Karpas-422 (cell line): Measurements from ENCODE around the gene EYA2. TPM values are rescaled to one million over a fixed set of nuclear protein-coding genes. Genes with fewer than 3 reads are reported as not detected.
"Not testable (repeated sequence)": the region's sequence is repeated elsewhere in the genome, so short reads cannot be mapped to it uniquely, and the experiment has no call there.

Experiments
- DNase-seq: peaks from one replicate; pipeline ENCODE4 v3.0.0-alpha.2; 2015
- H2AFZ ChIP-seq: fragments of 200-600 bp; sonication (generic); 2 replicates; pipeline ENCODE4 v1.6.1; 2014; ENCODE audit warnings: antibody characterized with exemption, low read length, mixed read lengths
- H3K27ac ChIP-seq: fragments of 200-600 bp; sonication (generic); 2 replicates; pipeline ENCODE4 v1.5.1; 2014; ENCODE audit warnings: mild to moderate bottlenecking, low read length, moderate library complexity
- H3K27me3 ChIP-seq: fragments of 200-600 bp; sonication (generic); 2 replicates; pipeline ENCODE4 v1.6.1; 2014; ENCODE audit warnings: low read length, mixed read lengths
- H3K36me3 ChIP-seq: fragments of 200-600 bp; sonication (generic); 2 replicates; pipeline ENCODE4 v1.6.1; 2014; ENCODE audit warnings: low read length, mixed read lengths; ENCODE audit not compliant: insufficient read depth
- H3K4me1 ChIP-seq: fragments of 200-600 bp; sonication (generic); 2 replicates; pipeline ENCODE4 v1.6.1; 2014; ENCODE audit warnings: mild to moderate bottlenecking, low read length, mixed read lengths
- H3K4me2 ChIP-seq: fragments of 200-600 bp; sonication (generic); 2 replicates; pipeline ENCODE4 v1.6.1; 2014; ENCODE audit warnings: low read length, low read depth, mild to moderate bottlenecking; ENCODE audit not compliant: poor library complexity, severe bottlenecking
- H3K4me3 ChIP-seq: fragments of 200-600 bp; sonication (generic); 2 replicates; pipeline ENCODE4 v1.5.1; 2014; ENCODE audit warnings: mild to moderate bottlenecking, antibody characterized with exemption, low read length, mixed read lengths
- H3K79me2 ChIP-seq: fragments of 200-600 bp; sonication (generic); 2 replicates; pipeline ENCODE4 v1.6.1; 2014; ENCODE audit warnings: mild to moderate bottlenecking, low read length, mixed read lengths
- H3K9ac ChIP-seq: fragments of 200-600 bp; sonication (generic); 2 replicates; pipeline ENCODE4 v1.6.0; 2014; ENCODE audit warnings: low read length
- H3K9me2 ChIP-seq: fragments of 200-600 bp; sonication (generic), shearing (Covaris generic); replicated peaks from 2 replicates; pipeline ENCODE4 v1.6.0; 2014; ENCODE audit warnings: mild to moderate bottlenecking, low read length, moderate library complexity; ENCODE audit not compliant: insufficient read depth
- H3K9me3 ChIP-seq: fragments of 300-700, 200-600 bp; sonication (generic); 2 replicates; pipeline ENCODE4 v1.6.1; 2014; ENCODE audit warnings: low read length, mixed read lengths
- H4K20me1 ChIP-seq: fragments of 200-600 bp; sonication (generic); 2 replicates; pipeline ENCODE4 v1.6.1; 2014; ENCODE audit warnings: mild to moderate bottlenecking, antibody characterized with exemption, low read length, low read depth; ENCODE audit not compliant: insufficient read depth
- total RNA-seq: library from RNA; depleted of rRNA; stranded (reverse); fragments of >200 nt; shearing (Covaris generic); gene quantifications from 2 replicates; pipeline ENCODE4 v1.2.3, GENCODE V29; 2014; ENCODE audit warnings: low replicate concordance

EYA2 gene
- total RNA-seq, 1 experiment from 2014 or later, result not detected

DNA sequence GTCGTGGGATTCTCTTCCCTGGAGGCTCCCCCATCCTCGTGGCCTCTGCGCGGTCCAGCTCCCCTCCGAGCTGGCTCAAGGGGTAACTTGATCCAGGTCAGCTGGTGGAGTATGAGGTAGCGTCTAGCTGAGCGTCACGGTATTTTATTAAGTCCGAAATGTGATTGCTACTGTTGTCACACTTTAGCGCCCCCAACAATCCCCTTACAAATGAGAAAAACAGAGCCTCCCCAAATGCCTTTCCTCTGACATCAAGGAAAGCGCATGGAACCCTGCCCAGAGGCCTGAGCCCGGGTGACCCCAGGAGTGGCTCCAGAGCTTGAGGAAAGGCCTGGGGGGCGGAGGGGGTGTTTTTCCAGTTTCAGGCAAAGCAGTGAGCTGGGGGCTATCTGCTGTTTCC lies 269.5 kb downstream of the EYA2 start:
- no peak overlapping the region for H3K4me3 ChIP-seq
- no peaks in the 10 kb centered on the region for H3K27me3 ChIP-seq
- H3K27ac ChIP-seq, result no peak overlapping the region
- H3K79me2 ChIP-seq, result no peaks in the 10 kb centered on the region
- H3K9me3 ChIP-seq, result no peaks in the 10 kb centered on the region
- H3K4me1 ChIP-seq, result no peaks in the 10 kb centered on the region
- H3K4me2 ChIP-seq, result no peak overlapping the region
- H2AFZ ChIP-seq, result no peak overlapping the region
- H3K36me3 ChIP-seq, result no peaks in the 10 kb centered on the region
- no peaks in the 10 kb centered on the region for H4K20me1 ChIP-seq
- no peaks in the 10 kb centered on the region for H3K9me2 ChIP-seq
- DNase-seq, result no peak
- no peak overlapping the region for H3K9ac ChIP-seq

DNA sequence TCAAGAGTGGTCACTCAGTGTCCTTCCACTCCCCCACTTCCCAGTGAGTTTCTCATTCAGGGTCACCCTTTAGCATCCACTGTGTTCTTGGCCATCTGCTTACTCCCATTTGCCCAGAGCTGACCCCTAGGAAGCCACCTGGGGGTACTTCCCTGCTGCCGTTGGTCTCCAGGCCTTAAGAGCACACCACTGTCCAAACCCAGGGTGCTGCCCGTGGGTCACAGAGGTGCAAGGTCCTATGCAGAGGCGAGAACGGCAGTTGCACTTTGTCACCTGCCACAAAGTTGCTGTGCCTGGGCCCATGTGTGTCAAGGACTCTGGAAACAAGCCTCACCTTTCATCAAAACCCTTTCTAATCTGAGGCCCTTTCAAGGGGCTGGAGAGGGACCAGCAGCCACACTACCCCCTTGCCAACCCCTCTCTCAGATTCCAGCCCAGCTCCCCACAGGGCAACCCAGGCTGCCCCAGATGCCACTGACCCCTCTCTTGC lies 270.8 kb downstream of the EYA2 start:
- Histone ChIP-seq H3K4me2 (no peak overlapping the region), H3K79me2 (no peaks in the 10 kb centered on the region), H3K36me3 (no peaks in the 10 kb centered on the region), H3K27me3 (no peaks in the 10 kb centered on the region), H3K9me2 (no peaks in the 10 kb centered on the region), H3K4me1 (no peaks in the 10 kb centered on the region), H3K9ac (no peak overlapping the region), H3K27ac (no peak overlapping the region), H2AFZ (no peak overlapping the region), H3K9me3 (no peaks in the 10 kb centered on the region), H3K4me3 (no peak overlapping the region), H4K20me1 (no peaks in the 10 kb centered on the region)
- DNase-seq, result no peak

DNA sequence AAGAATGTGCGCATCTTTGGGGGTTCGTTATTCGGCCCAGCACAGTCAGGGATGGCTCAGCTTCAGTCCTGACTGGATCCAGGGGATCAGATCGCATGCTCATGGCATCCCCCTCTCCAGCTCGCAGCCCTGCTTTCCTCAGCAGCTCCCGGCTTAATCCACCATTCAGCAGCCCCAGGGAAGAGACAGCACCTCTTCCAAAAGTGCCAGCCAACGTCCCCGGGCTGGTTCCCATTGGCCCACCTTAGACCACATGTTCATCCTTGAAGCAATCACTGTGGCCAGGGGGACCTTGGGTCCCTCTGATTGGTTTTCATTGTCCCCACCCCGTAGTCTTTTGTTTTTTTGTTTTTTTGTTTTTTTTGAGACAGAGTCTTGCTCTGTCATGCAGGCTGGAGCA lies 273.2 kb downstream of the EYA2 start:
- Histone ChIP-seq H3K79me2 (no peaks in the 10 kb centered on the region), H3K27me3 (no peaks in the 10 kb centered on the region), H3K4me2 (no peak overlapping the region), H3K4me1 (no peaks in the 10 kb centered on the region), H3K9ac (no peak overlapping the region), H2AFZ (no peak overlapping the region), H3K36me3 (no peaks in the 10 kb centered on the region), H4K20me1 (no peaks in the 10 kb centered on the region), H3K27ac (no peak overlapping the region), H3K9me3 (no peaks in the 10 kb centered on the region), H3K9me2 (no peaks in the 10 kb centered on the region), H3K4me3 (no peak overlapping the region)
- no peak for DNase-seq

DNA sequence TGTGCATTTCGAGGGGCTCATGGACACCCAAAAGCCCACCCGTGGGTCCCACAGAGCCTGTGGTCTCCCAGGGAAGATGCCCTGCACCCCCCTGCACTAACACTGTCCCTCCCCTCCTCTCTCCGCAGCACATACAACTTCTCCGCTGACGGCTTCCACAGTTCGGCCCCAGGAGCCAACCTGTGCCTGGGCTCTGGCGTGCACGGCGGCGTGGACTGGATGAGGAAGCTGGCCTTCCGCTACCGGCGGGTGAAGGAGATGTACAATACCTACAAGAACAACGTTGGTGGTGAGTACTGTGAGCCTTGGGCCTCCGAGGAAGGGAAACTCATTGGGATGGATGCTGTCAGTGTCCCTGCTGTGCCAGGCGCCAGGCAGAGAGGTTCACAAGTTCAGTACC lies 277.9 kb downstream of the EYA2 start:
- Histone ChIP-seq H3K79me2 (no peaks in the 10 kb centered on the region), H3K9me2 (no peaks in the 10 kb centered on the region), H3K4me2 (no peak overlapping the region), H3K9ac (no peak overlapping the region), H3K9me3 (no peaks in the 10 kb centered on the region), H3K4me1 (no peaks in the 10 kb centered on the region), H4K20me1 (no peaks in the 10 kb centered on the region), H2AFZ (no peak overlapping the region), H3K27me3 (no peaks in the 10 kb centered on the region), H3K27ac (no peak overlapping the region), H3K36me3 (no peaks in the 10 kb centered on the region), H3K4me3 (no peak overlapping the region)
- no peak for DNase-seq

DNA sequence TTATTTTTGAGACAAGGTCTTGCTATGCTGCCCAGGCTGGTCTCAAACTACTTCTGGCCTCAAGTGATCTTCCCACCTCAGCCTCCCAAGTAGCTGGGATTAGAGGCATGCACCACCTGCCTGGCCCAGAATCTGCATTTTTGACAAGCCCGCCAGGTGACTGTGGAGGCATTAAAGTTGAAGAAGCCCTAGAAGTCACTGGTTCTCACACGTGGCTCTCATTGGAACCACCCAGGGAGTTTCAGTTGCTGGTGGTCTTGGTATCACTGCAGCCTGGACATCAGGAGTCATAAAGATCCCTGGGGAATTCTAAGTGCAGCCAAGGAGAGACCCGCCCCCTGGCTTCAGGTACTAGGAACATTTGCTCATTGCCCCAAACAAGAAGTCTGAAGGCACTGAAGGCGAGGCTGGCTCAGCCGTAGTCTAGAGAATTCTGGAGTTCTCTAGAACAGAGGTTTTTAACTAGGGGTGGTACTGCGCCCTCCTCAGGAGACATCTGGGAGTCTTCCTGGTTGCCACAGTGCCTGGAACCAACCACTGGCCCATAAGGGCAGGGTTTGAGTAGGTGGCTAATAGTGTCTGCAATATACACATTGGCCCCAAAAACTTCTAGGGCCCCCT lies 279.1 kb downstream of the EYA2 start:
- H3K27ac ChIP-seq, result no peak overlapping the region
- no peaks in the 10 kb centered on the region for H3K79me2 ChIP-seq
- H2AFZ ChIP-seq, result no peak overlapping the region
- no peaks in the 10 kb centered on the region for H3K4me1 ChIP-seq
- H3K9me2 ChIP-seq, result no peaks in the 10 kb centered on the region
- no peak overlapping the region for H3K9ac ChIP-seq
- no peak for DNase-seq
- H4K20me1 ChIP-seq, result no peaks in the 10 kb centered on the region
- no peak overlapping the region for H3K4me3 ChIP-seq
- no peaks in the 10 kb centered on the region for H3K36me3 ChIP-seq
- no peaks in the 10 kb centered on the region for H3K27me3 ChIP-seq
- H3K4me2 ChIP-seq, result no peak overlapping the region
- no peaks in the 10 kb centered on the region for H3K9me3 ChIP-seq

GRCh38 chr20:47174456-47175243 lies 280.0 kb downstream of the EYA2 start:
- Histone ChIP-seq H2AFZ (no peak overlapping the region), H3K9me3 (no peaks in the 10 kb centered on the region), H3K4me3 (no peak overlapping the region), H4K20me1 (no peaks in the 10 kb centered on the region), H3K27ac (no peak overlapping the region), H3K36me3 (no peaks in the 10 kb centered on the region), H3K4me2 (no peak overlapping the region), H3K27me3 (no peaks in the 10 kb centered on the region), H3K9me2 (no peaks in the 10 kb centered on the region), H3K79me2 (no peaks in the 10 kb centered on the region), H3K4me1 (no peaks in the 10 kb centered on the region), H3K9ac (no peak overlapping the region)
- DNase-seq, result no peak

DNA sequence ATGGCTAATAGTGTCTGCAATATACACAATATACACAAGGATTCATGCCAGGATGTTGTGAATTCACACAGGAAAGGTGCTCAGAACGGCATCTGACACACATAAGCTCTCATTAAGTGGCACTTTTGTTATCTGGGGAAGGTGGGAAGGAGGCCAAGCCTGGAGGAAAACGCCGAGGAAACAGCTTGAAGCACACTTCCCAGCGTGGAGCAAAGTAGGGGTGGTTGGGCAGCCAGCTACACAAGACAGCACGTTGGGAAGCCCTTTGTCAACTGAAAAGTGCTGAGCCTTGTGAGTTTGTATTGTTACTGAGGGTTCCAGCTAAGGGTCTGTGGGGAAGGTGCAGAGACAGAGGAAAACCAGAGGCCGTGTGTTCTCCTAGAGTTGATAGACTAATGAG lies 280.9 kb downstream of the EYA2 start:
- Histone ChIP-seq H3K9ac (no peak overlapping the region), H2AFZ (no peak overlapping the region), H3K36me3 (no peaks in the 10 kb centered on the region), H3K27ac (no peak overlapping the region), H3K27me3 (no peaks in the 10 kb centered on the region), H3K9me2 (no peaks in the 10 kb centered on the region), H3K4me2 (no peak overlapping the region), H3K9me3 (no peaks in the 10 kb centered on the region), H4K20me1 (no peaks in the 10 kb centered on the region), H3K4me3 (no peak overlapping the region), H3K4me1 (no peaks in the 10 kb centered on the region), H3K79me2 (no peaks in the 10 kb centered on the region)
- DNase-seq, result no peak

DNA sequence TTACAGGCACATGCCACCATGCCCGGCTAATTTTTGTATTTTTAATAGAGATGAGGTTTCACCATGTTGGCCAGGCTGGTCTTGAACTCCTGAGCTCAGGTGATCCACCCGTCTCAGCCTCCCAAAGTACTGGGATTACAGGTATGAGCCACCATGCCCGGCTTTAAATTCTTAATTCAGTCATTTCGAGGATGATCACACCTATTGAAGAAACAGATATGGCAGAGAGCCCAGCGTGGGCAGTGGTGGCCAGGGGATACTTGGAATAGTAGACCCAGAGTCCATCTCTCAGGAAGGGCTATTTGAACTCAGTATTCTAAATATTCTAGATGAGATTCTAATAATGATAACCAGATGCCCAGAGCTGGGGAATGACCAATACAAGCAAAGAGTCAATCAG lies 281.6 kb downstream of the EYA2 start:
- H3K27me3 ChIP-seq, H3K9me2 ChIP-seq: not testable (repeated sequence)

More for the DNA sequence above, 281.6 kb downstream of the EYA2 start:
- H3K9me3 ChIP-seq, H3K4me2 ChIP-seq, H3K9ac ChIP-seq, H3K4me1 ChIP-seq, H4K20me1 ChIP-seq, H3K79me2 ChIP-seq, H3K36me3 ChIP-seq, H3K4me3 ChIP-seq, H2AFZ ChIP-seq, H3K27ac ChIP-seq, DNase-seq: not testable (repeated sequence)
